ENCODE measurements around the gene ABHD17C. TPM values are rescaled to one million over a fixed set of nuclear protein-coding genes. Genes with fewer than 3 reads are reported as not detected.

Gene ABHD17C
- total RNA-seq, 1 donor from 2014 or later, result 41.4 TPM

DNA sequence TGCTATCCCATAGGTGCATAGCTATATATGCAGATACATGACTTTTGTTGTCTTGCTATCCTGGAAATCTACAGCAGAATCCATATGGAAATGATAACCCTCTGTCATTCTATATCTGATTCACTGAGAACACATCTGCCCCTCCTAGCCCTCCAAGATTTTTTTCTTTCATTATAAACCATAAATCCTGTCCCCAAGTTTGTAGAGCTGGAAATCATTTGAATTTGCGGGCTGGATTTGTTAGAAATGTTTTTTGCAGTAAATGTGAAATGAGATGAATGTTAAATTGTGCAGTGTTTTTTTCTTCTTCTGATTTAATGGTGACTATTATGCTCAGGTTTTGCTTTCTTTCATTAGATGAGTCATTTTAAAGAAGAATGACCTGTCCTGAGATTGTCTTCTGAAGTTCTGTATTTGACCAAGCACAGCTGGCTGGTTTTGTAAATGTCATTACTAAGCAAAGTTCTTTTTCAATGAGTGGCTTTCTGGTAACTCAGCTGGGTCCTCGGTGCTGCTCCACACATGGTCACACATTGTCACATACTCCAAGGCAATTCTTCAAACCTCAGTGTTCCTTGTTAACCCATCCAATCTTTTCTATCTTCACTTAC is 25.3 kb upstream of the ABHD17C start:
- Histone ChIP-seq H3K4me1 (peaks cover 5% of the 10 kb centered on the region), H3K27me3 (no peaks in the 10 kb centered on the region), H3K36me3 (no peaks in the 10 kb centered on the region), H3K27ac (no peak overlapping the region), H3K9me3 (no peaks in the 10 kb centered on the region), H3K4me3 (no peak overlapping the region)
- intact Hi-C loops (cut with DNase I), result no loop called here
- TF ChIP-seq, protein P1, sequence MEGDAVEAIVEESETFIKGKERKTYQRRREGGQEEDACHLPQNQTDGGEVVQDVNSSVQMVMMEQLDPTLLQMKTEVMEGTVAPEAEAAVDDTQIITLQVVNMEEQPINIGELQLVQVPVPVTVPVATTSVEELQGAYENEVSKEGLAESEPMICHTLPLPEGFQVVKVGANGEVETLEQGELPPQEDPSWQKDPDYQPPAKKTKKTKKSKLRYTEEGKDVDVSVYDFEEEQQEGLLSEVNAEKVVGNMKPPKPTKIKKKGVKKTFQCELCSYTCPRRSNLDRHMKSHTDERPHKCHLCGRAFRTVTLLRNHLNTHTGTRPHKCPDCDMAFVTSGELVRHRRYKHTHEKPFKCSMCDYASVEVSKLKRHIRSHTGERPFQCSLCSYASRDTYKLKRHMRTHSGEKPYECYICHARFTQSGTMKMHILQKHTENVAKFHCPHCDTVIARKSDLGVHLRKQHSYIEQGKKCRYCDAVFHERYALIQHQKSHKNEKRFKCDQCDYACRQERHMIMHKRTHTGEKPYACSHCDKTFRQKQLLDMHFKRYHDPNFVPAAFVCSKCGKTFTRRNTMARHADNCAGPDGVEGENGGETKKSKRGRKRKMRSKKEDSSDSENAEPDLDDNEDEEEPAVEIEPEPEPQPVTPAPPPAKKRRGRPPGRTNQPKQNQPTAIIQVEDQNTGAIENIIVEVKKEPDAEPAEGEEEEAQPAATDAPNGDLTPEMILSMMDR (IDR thresholded peaks at IDR 0.05), result no peak
- ATAC-seq, result no peak
- DNase-seq, result no peak

DNA sequence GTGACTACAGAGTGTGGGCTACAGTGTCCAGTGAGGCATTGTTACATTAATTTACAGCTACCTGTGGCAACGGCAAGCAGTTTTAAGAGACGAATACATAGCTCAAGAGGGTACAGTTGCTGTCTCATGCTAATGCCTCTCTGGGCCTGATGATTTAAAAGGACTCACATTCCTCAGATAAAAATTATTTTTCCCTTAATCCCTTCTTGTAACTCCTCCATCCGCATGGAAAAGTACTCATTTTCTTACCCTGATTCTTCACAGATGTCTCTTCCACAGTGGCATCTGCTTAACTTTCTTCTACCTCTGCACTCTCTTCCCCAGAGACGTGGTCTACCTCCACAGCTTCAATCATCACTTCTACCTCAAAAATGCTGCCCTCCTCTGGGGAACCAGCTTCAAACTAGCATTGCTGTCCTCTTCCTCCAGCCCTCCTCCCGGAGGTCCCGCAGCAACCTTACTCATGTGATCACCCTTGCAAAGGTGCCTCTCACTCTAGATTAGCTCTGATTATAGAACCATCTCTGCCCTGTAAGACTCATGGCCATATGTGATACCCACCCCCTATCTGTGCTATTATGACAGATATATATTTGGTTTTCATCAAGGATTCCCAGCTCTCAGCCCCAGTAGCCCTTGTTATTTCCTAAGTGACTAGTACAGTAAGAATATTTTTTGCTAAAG is 21.4 kb upstream of the ABHD17C start:
- Histone ChIP-seq H3K9me3 (no peaks in the 10 kb centered on the region), H3K4me1 (peaks cover 5% of the 10 kb centered on the region), H3K4me3 (no peak overlapping the region), H3K27me3 (no peaks in the 10 kb centered on the region), H3K27ac (no peak overlapping the region), H3K36me3 (no peaks in the 10 kb centered on the region)
- no peak for ATAC-seq
- intact Hi-C loops (cut with DNase I), result no loop called here
- DNase-seq, result no peak
- TF ChIP-seq, protein P1 (IDR thresholded peaks at IDR 0.05), result no peak

- H3K4me3 ChIP-seq, result no peak overlapping the region
- intact Hi-C loops (cut with DNase I), result no loop called here
- H3K9me3 ChIP-seq, result no peaks in the 10 kb centered on the region
- H3K27me3 ChIP-seq, result no peaks in the 10 kb centered on the region
- no peak overlapping the region for H3K27ac ChIP-seq
- TF ChIP-seq, protein P1 (IDR thresholded peaks at IDR 0.05), result no peak
- H3K36me3 ChIP-seq, result no peaks in the 10 kb centered on the region
- DNase-seq, result no peak
- no peak for ATAC-seq
- H3K4me1 ChIP-seq, result peaks cover 5% of the 10 kb centered on the region
Observed at GRCh38 chr15:80674245-80674614, 20.9 kb upstream of the ABHD17C start.

GRCh38 chr15:80677041-80677440 is 18.1 kb upstream of the ABHD17C start:
- Histone ChIP-seq H3K4me1 (peaks cover 5% of the 10 kb centered on the region), H3K36me3 (no peaks in the 10 kb centered on the region), H3K4me3 (no peak overlapping the region), H3K27ac (no peak overlapping the region), H3K27me3 (no peaks in the 10 kb centered on the region), H3K9me3 (no peaks in the 10 kb centered on the region)
- TF ChIP-seq, protein P1 (IDR thresholded peaks at IDR 0.05), result no peak
- DNase-seq (no peak), ATAC-seq (no peak)
- intact Hi-C loops (cut with DNase I), result no loop called here

- Histone ChIP-seq H3K4me3 (no peak overlapping the region), H3K9me3 (no peaks in the 10 kb centered on the region), H3K36me3 (no peaks in the 10 kb centered on the region), H3K4me1 (peaks cover under 1% of the 10 kb centered on the region), H3K27ac (no peak overlapping the region), H3K27me3 (no peaks in the 10 kb centered on the region)
- DNase-seq, result no peak
- TF ChIP-seq, protein P1 (IDR thresholded peaks at IDR 0.05), result no peak
- intact Hi-C loops (cut with DNase I), result no loop called here
- peak; percentile 87 for ATAC-seq
Observed at GRCh38 chr15:80679167-80679803, 15.8 kb upstream of the ABHD17C start.
